Measurements from ENCODE around the gene SIX1.

The SIX1 gene

GRCh38 chr14:60681271-60681670, 32.0 kb upstream of the SIX1 start:
- TF ChIP-seq CTCF (IDR thresholded peaks at IDR 0.05): no peak
- H3K36me3 Mint-ChIP-seq (ENCODE audit: low read depth): peaks cover 5% of the 10 kb centered on the region
- no peak overlapping the region for H3K27ac Mint-ChIP-seq
- H3K4me3 Mint-ChIP-seq: no peak overlapping the region
- no peaks in the 10 kb centered on the region for H3K27me3 Mint-ChIP-seq (ENCODE audit: low read depth, poor library complexity)
- peaks cover 19% of the 10 kb centered on the region for H3K9me3 Mint-ChIP-seq
- H3K4me1 Mint-ChIP-seq: peaks cover 5% of the 10 kb centered on the region
- no peak for DNase-seq

GRCh38 chr14:60680511-60680910, 31.2 kb upstream of the SIX1 start:
- H3K4me3 Mint-ChIP-seq: no peak overlapping the region
- H3K27me3 Mint-ChIP-seq (ENCODE audit: low read depth, poor library complexity): no peaks in the 10 kb centered on the region
- no peak for TF ChIP-seq CTCF (IDR thresholded peaks at IDR 0.05)
- H3K4me1 Mint-ChIP-seq: peaks cover 10% of the 10 kb centered on the region
- peaks cover 19% of the 10 kb centered on the region for H3K9me3 Mint-ChIP-seq
- DNase-seq: no peak
- H3K36me3 Mint-ChIP-seq (ENCODE audit: low read depth): peaks cover 5% of the 10 kb centered on the region
- H3K27ac Mint-ChIP-seq: no peak overlapping the region

- Mint-ChIP-seq H3K9me3 (peaks cover 19% of the 10 kb centered on the region), H3K4me1 (peaks cover 10% of the 10 kb centered on the region), H3K27ac (no peak overlapping the region), H3K4me3 (no peak overlapping the region), H3K36me3 (ENCODE audit: low read depth) (peaks cover 5% of the 10 kb centered on the region), H3K27me3 (ENCODE audit: low read depth, poor library complexity) (no peaks in the 10 kb centered on the region)
- no peak for TF ChIP-seq CTCF (IDR thresholded peaks at IDR 0.05)
- DNase-seq: no peak
These were observed 30.4 kb upstream of the SIX1 start for GRCh38 chr14:60679566-60680258.

- Mint-ChIP-seq H3K27ac (no peak overlapping the region), H3K36me3 (ENCODE audit: low read depth) (no peaks in the 10 kb centered on the region), H3K4me1 (peaks cover 6% of the 10 kb centered on the region), H3K4me3 (no peak overlapping the region), H3K27me3 (ENCODE audit: low read depth, poor library complexity) (no peaks in the 10 kb centered on the region), H3K9me3 (peaks cover 10% of the 10 kb centered on the region)
- TF ChIP-seq CTCF (IDR thresholded peaks at IDR 0.05): no peak
- no peak for DNase-seq
These were observed 28.4 kb upstream of the SIX1 start for GRCh38 chr14:60677701-60678100.

GRCh38 chr14:60670989-60671388, 21.7 kb upstream of the SIX1 start:
- Mint-ChIP-seq H3K36me3 (ENCODE audit: low read depth) (peaks cover 8% of the 10 kb centered on the region), H3K27ac (no peak overlapping the region), H3K27me3 (ENCODE audit: low read depth, poor library complexity) (no peaks in the 10 kb centered on the region), H3K9me3 (peaks cover 15% of the 10 kb centered on the region), H3K4me1 (peaks cover 2% of the 10 kb centered on the region), H3K4me3 (no peak overlapping the region)
- TF ChIP-seq CTCF (IDR thresholded peaks at IDR 0.05): no peak
- DNase-seq: no peak

- Mint-ChIP-seq H3K4me1 (peaks cover 5% of the 10 kb centered on the region), H3K36me3 (ENCODE audit: low read depth) (peaks cover 8% of the 10 kb centered on the region), H3K27me3 (ENCODE audit: low read depth, poor library complexity) (no peaks in the 10 kb centered on the region), H3K4me3 (no peak overlapping the region), H3K9me3 (peaks cover 15% of the 10 kb centered on the region), H3K27ac (no peak overlapping the region)
- DNase-seq: no peak
- no peak for TF ChIP-seq CTCF (IDR thresholded peaks at IDR 0.05)
These were observed 19.3 kb upstream of the SIX1 start for GRCh38 chr14:60668431-60669112.
